Cardiac muscle cell (in vitro differentiated cells and primary cell): ENCODE results near the gene POU4F1. TPM values are rescaled to one million over a fixed set of nuclear protein-coding genes. Genes with fewer than 3 reads are reported as not detected.
"Not testable (repeated sequence)": the region's sequence is repeated elsewhere in the genome, so short reads cannot be mapped to it uniquely, and the experiment has no call there.

Experiments
- DNase-seq, 2 donors: peaks; one replicate each; pipeline versions ENCODE4 v3.0.0 to v3.0.0-alpha.2; 2010 to 2017; ENCODE audit warnings: low read depth in 1 of 2, low spot score in 1 of 2
- H3K27ac ChIP-seq: fragments of 200-600 bp; sonication (generic); 2 replicates; pipeline ENCODE4 v1.5.1; 2016
- H3K27me3 ChIP-seq: fragments of 200-600 bp; sonication (generic); 2 replicates; pipeline ENCODE4 v1.6.0; 2016; ENCODE audit warnings: control low read depth
- H3K36me3 ChIP-seq: fragments of 200-600 bp; sonication (generic); 2 replicates; pipeline ENCODE4 v1.5.1; 2016; ENCODE audit warnings: control low read depth
- H3K4me1 ChIP-seq: fragments of 200-600 bp; sonication (generic); 2 replicates; pipeline ENCODE4 v1.8.1; 2017; ENCODE audit warnings: low read depth, mild to moderate bottlenecking, mixed run types
- H3K4me3 ChIP-seq: fragments of 200-600 bp; sonication (generic); 2 replicates; pipeline ENCODE4 v1.5.1; 2016; ENCODE audit warnings: mild to moderate bottlenecking
- H3K9me3 ChIP-seq: fragments of 200-600 bp; sonication (generic); 2 replicates; pipeline ENCODE4 v1.5.1; 2017; ENCODE audit warnings: low read depth, mild to moderate bottlenecking, control low read depth
- CTCF ChIP-seq: IDR thresholded peaks from 2 replicates; pipeline ENCODE4 v1.5.1; 2012; ENCODE audit warnings: low read depth, mild to moderate bottlenecking, low read length
- polyA plus RNA-seq: library from polyadenylated mRNA; unstranded; fragments of >200 nt; fragmentation: Nextera tagmentation; extraction: Ambion mirVana; gene quantifications from 2 replicates; pipeline ENCODE4 v1.2.1, GENCODE V29; 2016
- total RNA-seq: library from RNA; depleted of rRNA; stranded (reverse); fragments of >200 nt; gene quantifications from 2 replicates; pipeline ENCODE4 v1.2.3, GENCODE V29; 2016

The POU4F1 gene, protein sequence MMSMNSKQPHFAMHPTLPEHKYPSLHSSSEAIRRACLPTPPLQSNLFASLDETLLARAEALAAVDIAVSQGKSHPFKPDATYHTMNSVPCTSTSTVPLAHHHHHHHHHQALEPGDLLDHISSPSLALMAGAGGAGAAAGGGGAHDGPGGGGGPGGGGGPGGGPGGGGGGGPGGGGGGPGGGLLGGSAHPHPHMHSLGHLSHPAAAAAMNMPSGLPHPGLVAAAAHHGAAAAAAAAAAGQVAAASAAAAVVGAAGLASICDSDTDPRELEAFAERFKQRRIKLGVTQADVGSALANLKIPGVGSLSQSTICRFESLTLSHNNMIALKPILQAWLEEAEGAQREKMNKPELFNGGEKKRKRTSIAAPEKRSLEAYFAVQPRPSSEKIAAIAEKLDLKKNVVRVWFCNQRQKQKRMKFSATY
- total RNA-seq (0.42 TPM in 1 of 2 replicates, not detected in the other), polyA plus RNA-seq (0.11 and 0.16 TPM in 2 replicates)

- peak within 1 kb of the TSS; percentile 24 for H3K4me3 ChIP-seq
- H3K27ac ChIP-seq, result no peak within 1 kb of the TSS
- no peaks in the 10 kb centered on the region for H3K9me3 ChIP-seq
- TF ChIP-seq CTCF, result no peak
- H3K27me3 ChIP-seq, result peaks cover 99% of the 10 kb centered on the region
- peaks cover 5% of the 10 kb centered on the region for H3K4me1 ChIP-seq
- no peaks in the 10 kb centered on the region for H3K36me3 ChIP-seq
- peak; percentile 32 to 71 for DNase-seq
Measured at GRCh38 chr13:78603240-78603957, at the start of gene POU4F1. Gene POU4F1, minus strand, starts transcription at chr13:78603552. Its CDS starts 226 bp downstream, at chr13:78603326.

DNA sequence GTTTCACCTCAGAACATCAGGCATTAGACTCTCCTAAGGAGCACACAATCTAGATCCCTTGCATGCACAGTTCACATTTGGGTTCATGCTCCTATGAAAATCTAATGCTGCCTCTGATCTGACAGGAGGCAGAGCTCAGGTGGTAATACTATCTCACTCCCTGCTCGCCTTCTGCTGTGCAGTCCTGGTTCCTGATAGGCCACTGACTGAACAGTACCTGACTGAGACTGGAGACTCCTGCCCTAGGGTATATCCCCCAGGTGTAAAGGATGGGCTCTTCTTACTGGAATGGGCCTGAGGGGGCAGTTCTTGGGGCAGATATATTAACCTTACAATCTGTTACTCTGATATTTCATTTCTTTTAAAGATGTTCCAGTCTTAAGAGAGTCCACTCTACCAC is 49.3 kb upstream of the POU4F1 start:
- no peaks in the 10 kb centered on the region for H3K36me3 ChIP-seq
- no peak for DNase-seq
- H3K27me3 ChIP-seq, result no peaks in the 10 kb centered on the region
- H3K4me1 ChIP-seq, result peaks cover 16% of the 10 kb centered on the region
- no peak for TF ChIP-seq CTCF
- H3K4me3 ChIP-seq, result no peak overlapping the region
- no peak overlapping the region for H3K27ac ChIP-seq
- no peaks in the 10 kb centered on the region for H3K9me3 ChIP-seq

DNA sequence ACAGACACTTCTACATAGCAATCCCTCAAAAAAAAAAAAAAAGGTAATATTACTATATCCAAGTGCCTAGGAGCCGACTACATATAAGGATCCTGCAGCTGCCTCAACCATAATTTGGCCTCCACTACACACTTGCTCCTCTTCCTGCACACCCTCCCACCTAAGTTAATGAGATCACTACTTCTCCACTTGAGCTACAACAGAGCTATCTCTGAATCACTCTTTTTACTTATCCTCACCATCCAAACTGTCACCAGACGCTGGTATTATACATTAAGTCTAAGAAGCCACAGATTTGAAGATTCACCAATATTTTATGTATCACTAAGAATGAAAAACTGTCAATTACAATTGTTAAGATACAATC is 47.3 kb upstream of the POU4F1 start:
- no peak overlapping the region for H3K4me3 ChIP-seq
- peaks cover 25% of the 10 kb centered on the region for H3K4me1 ChIP-seq
- no peak for TF ChIP-seq CTCF
- DNase-seq, result no peak
- no peak overlapping the region for H3K27ac ChIP-seq
- no peaks in the 10 kb centered on the region for H3K36me3 ChIP-seq
- H3K27me3 ChIP-seq, result no peaks in the 10 kb centered on the region
- no peaks in the 10 kb centered on the region for H3K9me3 ChIP-seq

- H3K4me3 ChIP-seq, result no peak overlapping the region
- TF ChIP-seq CTCF, result no peak
- no peaks in the 10 kb centered on the region for H3K36me3 ChIP-seq
- no peak for DNase-seq
- H3K27ac ChIP-seq, result no peak overlapping the region
- no peaks in the 10 kb centered on the region for H3K9me3 ChIP-seq
- no peaks in the 10 kb centered on the region for H3K27me3 ChIP-seq
- H3K4me1 ChIP-seq, result peaks cover 25% of the 10 kb centered on the region
Measured at GRCh38 chr13:78649997-78650716, 46.8 kb upstream of the POU4F1 start.

GRCh38 chr13:78647109-78647678 is 43.8 kb upstream of the POU4F1 start:
- peak; percentile 40 to 62 for DNase-seq
- not testable (repeated sequence) for H3K36me3 ChIP-seq, H3K9me3 ChIP-seq, H3K27me3 ChIP-seq, H3K4me3 ChIP-seq
- Histone ChIP-seq H3K27ac (peak overlapping the region; percentile 64), H3K4me1 (peaks cover 25% of the 10 kb centered on the region)
